Prostate gland (tissue), 2 donors: ENCODE results near the gene C2orf15. TPM values are rescaled to one million over a fixed set of nuclear protein-coding genes. Genes with fewer than 3 reads are reported as not detected.
"Not testable (repeated sequence)": the region's sequence is repeated elsewhere in the genome, so short reads cannot be mapped to it uniquely, and the experiment has no call there.

Experiments used
- DNase-seq: peaks from one replicate; pipeline ENCODE4 v3.0.0-alpha.2; 2019; ENCODE audit warnings: low spot score
- H3K27ac ChIP-seq, 2 donors: fragments of 200-600 bp; sonication (generic); 2 replicates each; pipeline ENCODE4 v1.5.1; 2017 to 2019
- H3K27me3 ChIP-seq: fragments of 200-600 bp; sonication (generic); replicated peaks from 2 replicates; pipeline ENCODE4 v1.5.1; 2019; ENCODE audit not compliant: insufficient read depth
- H3K36me3 ChIP-seq, 2 donors: fragments of 200-600 bp; sonication (generic); 1 replicate in 1 of 2; 2 replicates in 1 of 2; pipeline versions ENCODE4 v1.5.1 to v1.8.1; 2017 to 2019
- H3K4me1 ChIP-seq: fragments of 200-600 bp; sonication (generic); replicated peaks from 2 replicates; pipeline ENCODE4 v1.5.1; 2019
- H3K4me3 ChIP-seq, 2 donors: fragments of 200-600 bp; sonication (generic); 2 replicates each; pipeline ENCODE4 v1.5.1; 2017 to 2019
- H3K9me3 ChIP-seq: fragments of 200-600 bp; sonication (generic); 2 replicates; pipeline ENCODE4 v1.5.1; 2017
- POLR2A ChIP-seq: fragments of 450-650 bp; IDR thresholded peaks from one replicate; pipeline ENCODE4 v1.6.1; 2016; ENCODE audit warnings: antibody characterized with exemption, mild to moderate bottlenecking
- POLR2AphosphoS5 ChIP-seq: sonication (generic); formaldehyde crosslinking; IDR thresholded peaks from one replicate; pipeline ENCODE4 v1.6.1; 2017; ENCODE audit warnings: antibody characterized with exemption
- WGBS: methylation state at CpG from one replicate; pipeline ENCODE4 v1.1.5; 2018; 5-methylcytosine and 5-hydroxymethylcytosine counted together
- intact Hi-C: fragments of 100-400 bp; cut with DNase I; formaldehyde crosslinking; loops from one replicate; pipeline ENCODE4 v1.14.2; 2022
- total RNA-seq, 2 donors: library from RNA; depleted of rRNA; stranded (reverse); fragments of >200 nt; gene quantifications; one replicate each; pipeline ENCODE4 v1.1.0, GENCODE V29; 2016
- TF ChIP-seq, protein P1 (sequence below), 4 experiments: fragments of 200-600 bp in 2 of 4; fragments of 450-650 bp in 2 of 4; sonication (generic) in 2 of 4; IDR thresholded peaks; 1 replicate in 3 of 4; 2 replicates in 1 of 4; pipeline ENCODE4 v1.5.1; 2016 to 2019; ENCODE audit warnings: antibody characterized with exemption in 4 of 4, mild to moderate bottlenecking in 2 of 4, moderate library complexity in 2 of 4

Gene C2orf15
- total RNA-seq, 2 donors from 2014 or later, result 4.5 TPM; not detected in 1

DNA sequence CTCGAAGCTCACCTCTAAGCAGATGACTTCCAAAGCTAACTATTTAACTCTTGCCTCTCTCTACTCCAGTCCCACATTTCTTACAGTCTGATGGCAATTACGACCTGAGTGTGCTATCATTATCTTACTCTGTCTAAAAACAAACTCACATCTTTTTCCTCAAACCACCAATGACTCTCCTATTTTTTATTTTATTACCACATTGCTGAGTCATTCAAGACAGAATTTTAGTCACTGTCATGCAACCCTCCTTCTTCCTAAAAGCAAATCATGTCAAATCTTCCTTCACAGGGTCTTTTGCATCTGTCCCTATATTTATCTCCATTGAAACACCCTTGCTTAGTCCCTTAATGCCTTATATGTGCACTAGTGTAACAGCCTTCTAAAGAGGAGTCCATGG, 34.6 kb upstream of the C2orf15 start:
- TF ChIP-seq, protein P1, sequence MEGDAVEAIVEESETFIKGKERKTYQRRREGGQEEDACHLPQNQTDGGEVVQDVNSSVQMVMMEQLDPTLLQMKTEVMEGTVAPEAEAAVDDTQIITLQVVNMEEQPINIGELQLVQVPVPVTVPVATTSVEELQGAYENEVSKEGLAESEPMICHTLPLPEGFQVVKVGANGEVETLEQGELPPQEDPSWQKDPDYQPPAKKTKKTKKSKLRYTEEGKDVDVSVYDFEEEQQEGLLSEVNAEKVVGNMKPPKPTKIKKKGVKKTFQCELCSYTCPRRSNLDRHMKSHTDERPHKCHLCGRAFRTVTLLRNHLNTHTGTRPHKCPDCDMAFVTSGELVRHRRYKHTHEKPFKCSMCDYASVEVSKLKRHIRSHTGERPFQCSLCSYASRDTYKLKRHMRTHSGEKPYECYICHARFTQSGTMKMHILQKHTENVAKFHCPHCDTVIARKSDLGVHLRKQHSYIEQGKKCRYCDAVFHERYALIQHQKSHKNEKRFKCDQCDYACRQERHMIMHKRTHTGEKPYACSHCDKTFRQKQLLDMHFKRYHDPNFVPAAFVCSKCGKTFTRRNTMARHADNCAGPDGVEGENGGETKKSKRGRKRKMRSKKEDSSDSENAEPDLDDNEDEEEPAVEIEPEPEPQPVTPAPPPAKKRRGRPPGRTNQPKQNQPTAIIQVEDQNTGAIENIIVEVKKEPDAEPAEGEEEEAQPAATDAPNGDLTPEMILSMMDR (IDR thresholded peaks at IDR 0.05), result no peak
- TF ChIP-seq POLR2A, result no peak
- TF ChIP-seq POLR2AphosphoS5, result no peak
- intact Hi-C loops, result no loop called here

GRCh38 chr2:99111236-99111635, 30.3 kb upstream of the C2orf15 start:
- no peaks in the 10 kb centered on the region for H3K4me1 ChIP-seq
- TF ChIP-seq POLR2AphosphoS5 (no peak), POLR2A (no peak)
- TF ChIP-seq, protein P1 (IDR thresholded peaks at IDR 0.05), result no peak
- H3K27ac ChIP-seq, result no peak overlapping the region
- H3K4me3 ChIP-seq, result no peak overlapping the region
- no peaks in the 10 kb centered on the region for H3K9me3 ChIP-seq
- H3K27me3 ChIP-seq, result no peaks in the 10 kb centered on the region
- no peak for DNase-seq
- intact Hi-C loops, result no loop called here
- no peaks in the 10 kb centered on the region for H3K36me3 ChIP-seq
- 70% methylated on average over 2 of the region's 2 CpGs for WGBS

More for the DNA sequence above, 34.6 kb upstream of the C2orf15 start:
- H3K27me3 ChIP-seq, result no peaks in the 10 kb centered on the region
- H3K27ac ChIP-seq, result no peak overlapping the region
- 63% methylated on average over 2 of the region's 2 CpGs for WGBS
- no peaks in the 10 kb centered on the region for H3K36me3 ChIP-seq
- no peak overlapping the region for H3K4me3 ChIP-seq
- DNase-seq, result no peak
- H3K9me3 ChIP-seq, result no peaks in the 10 kb centered on the region
- no peaks in the 10 kb centered on the region for H3K4me1 ChIP-seq

GRCh38 chr2:99111945-99112344, 29.6 kb upstream of the C2orf15 start:
- no peaks in the 10 kb centered on the region for H3K27me3 ChIP-seq
- no peak overlapping the region for H3K27ac ChIP-seq
- no peaks in the 10 kb centered on the region for H3K9me3 ChIP-seq
- no peak for TF ChIP-seq POLR2A
- TF ChIP-seq, protein P1 (IDR thresholded peaks at IDR 0.05), result no peak
- no peak overlapping the region for H3K4me3 ChIP-seq
- no peak for DNase-seq
- H3K4me1 ChIP-seq, result no peaks in the 10 kb centered on the region
- 85% methylated on average over 1 of the region's 1 CpG for WGBS
- H3K36me3 ChIP-seq, result no peaks in the 10 kb centered on the region
- intact Hi-C loops, result no loop called here

DNA sequence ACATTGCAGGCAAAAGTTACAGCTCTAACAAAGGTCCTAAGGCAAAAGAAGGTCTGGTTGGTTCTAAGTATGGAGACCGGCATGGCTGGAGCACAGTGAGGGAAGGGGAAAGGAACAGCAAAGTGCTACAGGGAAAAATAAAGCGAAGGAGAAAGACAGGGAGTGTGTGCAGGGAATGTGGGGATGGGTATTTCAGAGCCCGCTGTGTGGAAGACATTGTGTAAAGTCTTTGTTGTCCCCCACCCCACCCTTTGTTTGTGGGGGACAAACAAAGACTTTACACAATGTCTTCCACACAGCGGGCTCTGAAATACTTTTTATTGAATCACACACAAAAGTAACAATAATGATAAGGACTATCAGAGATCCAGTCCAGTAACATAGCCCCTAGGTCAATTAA, 28.9 kb upstream of the C2orf15 start:
- TF ChIP-seq POLR2AphosphoS5 (no peak), POLR2A (no peak)
- TF ChIP-seq, protein P1 (IDR thresholded peaks at IDR 0.05), result no peak
- Histone ChIP-seq H3K36me3 (no peaks in the 10 kb centered on the region), H3K9me3 (no peaks in the 10 kb centered on the region), H3K27ac (no peak overlapping the region), H3K27me3 (no peaks in the 10 kb centered on the region), H3K4me3 (no peak overlapping the region), H3K4me1 (no peaks in the 10 kb centered on the region)
- intact Hi-C loops, result no loop called here
- no peak for DNase-seq
- 66% methylated on average over 4 of the region's 4 CpGs for WGBS

DNA sequence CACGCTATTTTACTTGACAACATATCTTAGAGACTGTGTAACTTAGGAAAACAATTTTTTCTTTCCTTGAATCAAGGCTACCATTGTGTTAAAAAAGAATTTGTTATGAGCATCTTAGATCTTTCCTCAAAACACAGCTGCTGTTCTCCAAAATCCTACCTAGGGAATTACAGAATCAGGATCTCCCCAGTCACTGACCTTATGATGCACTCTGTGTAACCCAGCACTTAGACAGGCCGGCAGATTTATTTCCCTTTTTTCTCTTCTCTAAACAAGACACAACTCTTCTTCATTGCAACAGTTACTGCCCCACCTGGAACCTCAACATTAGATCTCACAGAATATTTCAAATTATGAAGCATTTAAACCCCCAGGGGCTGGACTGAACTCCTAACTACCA, 13.5 kb upstream of the C2orf15 start:
- 83% methylated on average over 2 of the region's 2 CpGs for WGBS
- H3K36me3 ChIP-seq, result no peaks in the 10 kb centered on the region
- intact Hi-C loops, result no loop called here
- no peaks in the 10 kb centered on the region for H3K27me3 ChIP-seq
- no peak overlapping the region for H3K4me3 ChIP-seq
- DNase-seq, result no peak
- no peak overlapping the region for H3K27ac ChIP-seq
- no peak for TF ChIP-seq POLR2A
- no peak for TF ChIP-seq POLR2AphosphoS5
- TF ChIP-seq, protein P1 (IDR thresholded peaks at IDR 0.05), result no peak
- no peaks in the 10 kb centered on the region for H3K4me1 ChIP-seq
- no peaks in the 10 kb centered on the region for H3K9me3 ChIP-seq

GRCh38 chr2:99135044-99135556, 6.4 kb upstream of the C2orf15 start:
- H3K4me3 ChIP-seq, H3K4me1 ChIP-seq, intact Hi-C loops, H3K36me3 ChIP-seq, DNase-seq, H3K27ac ChIP-seq, H3K9me3 ChIP-seq, H3K27me3 ChIP-seq: not testable (repeated sequence)
- WGBS, result 100% methylated on average over 2 of the region's 2 CpGs
